ENCODE data around the gene TIAM2.

DNA sequence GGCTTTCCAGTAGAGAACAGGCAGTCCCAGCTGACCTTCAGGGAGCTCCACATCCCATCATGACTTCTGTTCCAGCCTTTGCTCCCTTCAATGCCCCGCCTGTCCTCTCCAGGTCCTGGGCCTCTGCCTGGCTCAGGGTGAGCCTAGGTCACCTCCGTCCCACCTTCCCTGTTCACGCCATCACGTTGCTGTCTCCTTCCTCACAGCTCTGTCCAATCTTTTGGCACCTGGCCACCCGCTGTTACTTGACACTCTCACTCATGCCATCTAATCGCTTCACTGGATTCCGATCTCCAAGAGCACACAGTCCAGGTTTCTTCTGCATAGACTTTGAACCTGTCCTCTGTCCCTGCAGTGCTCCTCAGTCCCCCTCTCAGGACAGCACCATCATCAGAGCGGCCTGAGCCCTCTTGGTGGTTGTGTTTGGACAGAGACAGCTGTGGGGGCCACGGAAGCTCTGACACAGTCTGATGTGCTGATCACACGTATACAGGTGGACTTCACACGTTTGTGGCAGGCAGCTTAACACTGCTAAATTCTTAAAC, 34.7 kb upstream of the TIAM2 start:
- no peak for TF ChIP-seq CTCF (IDR thresholded peaks at IDR 0.05)
- TF ChIP-seq EP300 (IDR thresholded peaks at IDR 0.05), result no peak
- no peak for TF ChIP-seq POLR2AphosphoS5 (IDR thresholded peaks at IDR 0.05)
- TF ChIP-seq POLR2A (IDR thresholded peaks at IDR 0.05), result no peak

Measured in upper lobe of left lung (tissue), 4 donors.